Measurements from ENCODE around the gene QRICH1. TPM values are rescaled to one million over a fixed set of nuclear protein-coding genes. Genes with fewer than 3 reads are reported as not detected.

Gene QRICH1
- total and polyA plus RNA-seq, 2 donors, result 53.3 to 75.8 TPM

DNA sequence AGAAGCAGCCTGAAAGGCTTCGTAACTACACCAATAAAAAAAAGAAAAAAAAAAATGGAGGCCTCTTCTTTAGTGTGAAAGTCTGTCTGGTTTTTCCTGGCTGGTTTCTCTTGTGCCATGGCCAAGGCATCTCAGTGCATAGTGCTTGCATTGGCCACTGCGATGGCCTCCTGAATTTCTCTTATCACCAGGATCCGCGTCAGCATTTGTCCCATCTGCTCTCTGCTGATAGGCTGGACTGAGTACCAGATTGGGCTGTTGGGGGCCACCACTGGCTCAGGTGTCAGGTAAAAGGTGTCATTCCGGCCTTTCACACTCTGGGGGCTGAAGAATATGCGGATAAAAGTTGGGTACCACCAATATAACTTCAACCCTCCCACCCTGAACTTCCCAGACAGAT lies 63.5 kb downstream of the QRICH1 start:
- Histone ChIP-seq H3K4me1 (ENCODE audit: control insufficient read depth in 2 of 2, insufficient read depth in 2 of 2, low read length in 2 of 2) (peaks cover 7 to 16% of the 10 kb centered on the region in 2 donors), H3K27ac (ENCODE audit: low read depth in 1 of 2, low read length in 1 of 2) (no peak overlapping the region), H3K27me3 (ENCODE audit: control insufficient read depth in 2 of 2, insufficient read depth in 1 of 2, low read length in 1 of 2) (no peaks in the 10 kb centered on the region), H3K9me3 (ENCODE audit: control insufficient read depth in 2 of 2, insufficient read depth in 1 of 2, low read length in 1 of 2) (no peaks in the 10 kb centered on the region), H3K4me3 (ENCODE audit: low read length in 2 of 2) (no peak overlapping the region), H3K36me3 (ENCODE audit: control insufficient read depth in 2 of 2, insufficient read depth in 2 of 2, low read length in 1 of 2) (peaks cover 47 to 74% of the 10 kb centered on the region in 2 donors)
- no peak for DNase-seq (ENCODE audit: low read depth in 6 of 9, low spot score in 9 of 9)
- 98% methylated on average over 6 of the region's 6 CpGs for WGBS

DNA sequence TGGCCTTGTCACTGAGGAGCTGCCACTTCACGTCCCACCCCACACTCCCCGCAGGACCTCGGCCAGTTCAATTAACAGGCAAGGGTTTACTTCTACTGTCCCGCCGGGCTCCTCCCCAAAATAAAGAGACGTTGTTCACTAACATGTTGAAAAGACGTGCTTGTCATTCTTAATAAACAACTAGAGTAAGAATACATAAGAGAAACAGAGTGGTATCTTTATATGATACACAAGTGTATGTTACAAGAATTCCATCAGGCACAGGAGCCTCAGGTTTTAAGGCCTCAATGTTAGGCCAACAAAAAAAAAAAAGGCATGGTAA lies 64.3 kb downstream of the QRICH1 start:
- H3K4me1 ChIP-seq (ENCODE audit: control insufficient read depth in 2 of 2, insufficient read depth in 2 of 2, low read length in 2 of 2), result peaks cover 7 to 20% of the 10 kb centered on the region in 2 donors
- peaks cover 54 to 74% of the 10 kb centered on the region in 2 donors for H3K36me3 ChIP-seq (ENCODE audit: control insufficient read depth in 2 of 2, insufficient read depth in 2 of 2, low read length in 1 of 2)
- H3K27me3 ChIP-seq (ENCODE audit: control insufficient read depth in 2 of 2, insufficient read depth in 1 of 2, low read length in 1 of 2), result no peaks in the 10 kb centered on the region
- H3K27ac ChIP-seq (ENCODE audit: low read depth in 1 of 2, low read length in 1 of 2), result peak overlapping the region; percentile 48 to 75
- no peak overlapping the region for H3K4me3 ChIP-seq (ENCODE audit: low read length in 2 of 2)
- no peak for DNase-seq (ENCODE audit: low read depth in 6 of 9, low spot score in 9 of 9)
- no peaks in the 10 kb centered on the region for H3K9me3 ChIP-seq (ENCODE audit: control insufficient read depth in 2 of 2, insufficient read depth in 1 of 2, low read length in 1 of 2)
- WGBS, result 10% methylated on average over 7 of the region's 7 CpGs

DNA sequence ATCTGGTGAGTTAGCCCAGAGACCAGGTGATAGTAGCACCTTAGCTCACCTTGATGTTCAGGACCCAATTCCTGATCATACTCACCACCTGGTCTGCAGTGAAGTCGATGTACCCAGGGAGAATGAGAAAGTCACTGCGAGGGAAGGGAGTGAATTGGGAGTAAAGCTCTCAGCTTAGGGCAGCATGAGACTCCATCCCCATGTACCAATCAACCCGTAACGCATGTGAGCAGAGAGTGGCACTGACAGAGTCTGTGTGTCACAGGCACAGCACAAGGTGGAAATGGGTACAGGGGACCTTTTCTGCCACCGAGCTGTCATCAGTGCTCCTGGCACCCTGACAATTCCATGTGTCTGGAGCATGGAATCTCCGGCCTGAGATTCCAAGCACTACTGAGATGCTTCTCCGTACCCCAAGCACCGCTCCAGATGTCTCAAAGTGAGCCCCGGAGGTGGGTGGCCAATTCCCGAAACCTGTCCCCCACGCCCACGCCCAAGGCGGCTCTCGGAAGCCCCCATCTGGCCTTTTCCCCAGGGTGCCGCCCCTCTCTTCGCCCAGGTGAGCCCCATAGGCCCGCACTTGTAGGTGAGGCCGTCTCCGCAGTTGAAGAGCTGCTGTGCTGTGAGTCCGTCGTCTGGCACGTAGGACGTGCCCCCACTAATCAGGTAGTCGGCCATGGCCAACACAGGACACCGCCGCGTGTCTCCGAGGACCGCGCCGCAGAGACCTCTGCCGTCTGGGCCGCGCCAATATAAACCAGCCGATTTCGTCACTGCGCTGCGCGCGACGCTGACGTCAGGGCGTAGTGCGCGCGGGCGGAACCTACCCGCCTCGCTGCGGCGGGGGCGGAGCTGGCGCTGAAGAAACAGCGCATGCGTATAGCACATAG lies 65.0 kb downstream of the QRICH1 start, which contains the start of gene IMPDH2:
Gene IMPDH2, minus strand, starts transcription at position 726 of the 890 bp plus-strand sequence. Its CDS starts 48 bp downstream, at position 678.
- DNase-seq (ENCODE audit: low read depth in 6 of 9, low spot score in 9 of 9), result peak; percentile 86 to 97 (median 92)
- Histone ChIP-seq H3K4me3 (ENCODE audit: low read length in 2 of 2) (peak within 1 kb of the TSS; percentile 64 to 73), H3K4me1 (ENCODE audit: control insufficient read depth in 2 of 2, insufficient read depth in 2 of 2, low read length in 2 of 2) (peaks cover 7 to 20% of the 10 kb centered on the region in 2 donors), H3K27ac (ENCODE audit: low read depth in 1 of 2, low read length in 1 of 2) (peak within 1 kb of the TSS; percentile 75 to 92), H3K36me3 (ENCODE audit: control insufficient read depth in 2 of 2, insufficient read depth in 2 of 2, low read length in 1 of 2) (peaks cover 55 to 75% of the 10 kb centered on the region in 2 donors), H3K9me3 (ENCODE audit: control insufficient read depth in 2 of 2, insufficient read depth in 1 of 2, low read length in 1 of 2) (no peaks in the 10 kb centered on the region), H3K27me3 (ENCODE audit: control insufficient read depth in 2 of 2, insufficient read depth in 1 of 2, low read length in 1 of 2) (no peaks in the 10 kb centered on the region)
- WGBS, result 2% methylated on average over 55 of the region's 55 CpGs

DNA sequence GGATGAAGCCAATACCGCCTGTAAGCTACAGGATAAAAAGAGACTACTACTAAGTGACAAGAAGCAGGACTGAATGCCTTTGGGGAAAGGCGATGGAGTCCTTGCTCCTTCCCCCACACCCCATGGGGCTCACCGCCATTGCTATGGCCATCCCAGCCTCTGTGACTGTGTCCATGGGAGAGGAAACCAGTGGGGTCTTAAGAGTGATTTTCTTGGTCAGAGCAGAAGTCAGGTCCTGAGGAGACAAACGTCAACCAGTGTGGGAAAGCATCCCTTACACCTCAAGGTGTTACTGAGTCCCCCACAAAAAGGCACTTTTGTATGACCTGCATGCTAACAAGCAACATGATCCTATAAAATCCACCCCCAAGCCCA lies 65.6 kb downstream of the QRICH1 start:
- peaks cover 7 to 21% of the 10 kb centered on the region in 2 donors for H3K4me1 ChIP-seq (ENCODE audit: control insufficient read depth in 2 of 2, insufficient read depth in 2 of 2, low read length in 2 of 2)
- WGBS, result 91% methylated on average over 4 of the region's 4 CpGs
- H3K27ac ChIP-seq (ENCODE audit: low read depth in 1 of 2, low read length in 1 of 2), result peak overlapping the region in 1 of 2 donors; percentile 46
- H3K9me3 ChIP-seq (ENCODE audit: control insufficient read depth in 2 of 2, insufficient read depth in 1 of 2, low read length in 1 of 2), result no peaks in the 10 kb centered on the region
- DNase-seq (ENCODE audit: low read depth in 6 of 9, low spot score in 9 of 9), result no peak
- peaks cover 52 to 78% of the 10 kb centered on the region in 2 donors for H3K36me3 ChIP-seq (ENCODE audit: control insufficient read depth in 2 of 2, insufficient read depth in 2 of 2, low read length in 1 of 2)
- peak overlapping the region; percentile 64 to 73 for H3K4me3 ChIP-seq (ENCODE audit: low read length in 2 of 2)
- no peaks in the 10 kb centered on the region for H3K27me3 ChIP-seq (ENCODE audit: control insufficient read depth in 2 of 2, insufficient read depth in 1 of 2, low read length in 1 of 2)

DNA sequence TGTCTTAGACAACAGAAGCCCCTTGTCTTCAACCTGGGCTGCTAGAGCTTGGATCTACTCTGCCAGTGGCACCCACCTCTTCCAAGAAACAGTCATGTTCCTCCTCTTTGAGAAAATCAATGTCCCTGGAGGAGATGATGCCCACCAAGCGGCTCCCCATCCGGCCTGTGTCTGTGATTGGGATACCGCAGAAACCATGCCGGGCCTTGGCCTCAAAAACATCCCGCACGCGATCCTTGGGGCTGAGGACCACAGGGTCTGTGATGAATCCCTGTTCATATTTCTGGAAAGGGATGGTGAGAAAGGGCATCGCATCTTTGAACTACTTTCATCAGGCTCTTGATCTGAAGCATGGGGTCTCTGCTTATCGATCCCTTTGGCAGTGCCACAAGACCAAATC lies 66.2 kb downstream of the QRICH1 start:
- H3K4me3 ChIP-seq (ENCODE audit: low read length in 2 of 2), result no peak overlapping the region
- peaks cover 0 to under 1% of the 10 kb centered on the region in 2 donors for H3K9me3 ChIP-seq (ENCODE audit: control insufficient read depth in 2 of 2, insufficient read depth in 1 of 2, low read length in 1 of 2)
- peaks cover 48 to 78% of the 10 kb centered on the region in 2 donors for H3K36me3 ChIP-seq (ENCODE audit: control insufficient read depth in 2 of 2, insufficient read depth in 2 of 2, low read length in 1 of 2)
- no peak for DNase-seq (ENCODE audit: low read depth in 6 of 9, low spot score in 9 of 9)
- 98% methylated on average over 9 of the region's 9 CpGs for WGBS
- H3K27ac ChIP-seq (ENCODE audit: low read depth in 1 of 2, low read length in 1 of 2), result no peak overlapping the region
- peaks cover 11 to 28% of the 10 kb centered on the region in 2 donors for H3K4me1 ChIP-seq (ENCODE audit: control insufficient read depth in 2 of 2, insufficient read depth in 2 of 2, low read length in 2 of 2)
- no peaks in the 10 kb centered on the region for H3K27me3 ChIP-seq (ENCODE audit: control insufficient read depth in 2 of 2, insufficient read depth in 1 of 2, low read length in 1 of 2)

DNA sequence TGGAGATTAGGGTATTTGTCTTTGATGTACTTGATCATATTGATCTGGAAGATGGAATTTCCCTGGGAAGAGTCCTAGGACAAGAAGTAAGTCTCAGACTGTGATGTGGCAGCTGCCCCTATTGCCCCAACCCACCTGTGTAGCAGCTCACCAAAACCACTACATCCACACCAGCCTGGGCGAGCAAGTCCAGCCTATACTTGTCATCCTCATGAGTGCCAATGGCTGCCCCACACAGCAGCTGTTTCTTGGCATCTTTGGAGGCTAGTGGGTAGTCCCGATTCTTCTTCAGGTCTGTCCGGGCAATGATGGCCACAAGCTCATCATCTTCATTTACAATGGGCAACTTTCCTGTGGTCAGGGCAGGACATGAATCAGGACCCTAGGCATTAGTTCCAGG lies 67.3 kb downstream of the QRICH1 start:
- H3K4me3 ChIP-seq (ENCODE audit: low read length in 2 of 2), result no peak overlapping the region

DNA sequence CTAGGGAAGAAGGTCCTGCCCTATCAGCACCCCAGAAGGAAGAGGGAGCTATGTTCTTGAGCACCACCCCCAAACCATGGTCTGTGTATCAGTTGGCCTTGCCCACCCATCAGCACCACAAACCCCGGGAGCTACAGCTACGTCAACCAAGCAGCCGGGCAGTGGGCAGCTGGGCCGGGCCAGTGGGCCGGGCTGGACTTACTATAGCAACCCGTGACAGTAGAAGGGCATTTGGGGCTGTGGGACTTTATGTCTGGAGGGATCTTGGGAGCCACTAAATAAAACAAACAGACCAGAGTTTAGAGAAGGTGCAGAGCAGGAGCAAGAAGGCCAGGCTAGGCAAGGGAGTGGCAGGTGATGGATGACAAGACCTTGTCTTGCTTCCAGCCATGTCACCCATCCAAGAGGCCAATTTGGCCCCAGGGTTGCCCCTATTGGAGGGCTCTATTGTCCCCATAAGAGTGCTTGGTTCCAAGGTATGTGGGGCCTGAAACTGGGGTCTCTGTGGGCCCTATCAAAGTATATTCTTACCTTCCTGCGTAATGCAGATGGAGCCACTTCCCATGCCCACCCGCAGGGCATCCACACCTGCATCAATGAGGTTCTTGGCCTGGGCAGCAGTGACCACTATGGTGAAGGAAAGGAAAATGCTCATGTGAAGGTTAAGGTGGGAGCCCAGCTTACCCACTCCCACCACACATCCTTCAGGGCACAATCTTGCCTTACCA lies 67.9 kb downstream of the QRICH1 start:
- H3K4me1 ChIP-seq (ENCODE audit: control insufficient read depth in 2 of 2, insufficient read depth in 2 of 2, low read length in 2 of 2), result peaks cover 13 to 32% of the 10 kb centered on the region in 2 donors
- peaks cover 37 to 63% of the 10 kb centered on the region in 2 donors for H3K36me3 ChIP-seq (ENCODE audit: control insufficient read depth in 2 of 2, insufficient read depth in 2 of 2, low read length in 1 of 2)
- H3K4me3 ChIP-seq (ENCODE audit: low read length in 2 of 2), result no peak overlapping the region
- H3K27me3 ChIP-seq (ENCODE audit: control insufficient read depth in 2 of 2, insufficient read depth in 1 of 2, low read length in 1 of 2), result no peaks in the 10 kb centered on the region
- no peak overlapping the region for H3K27ac ChIP-seq (ENCODE audit: low read depth in 1 of 2, low read length in 1 of 2)
- WGBS, result 97% methylated on average over 8 of the region's 8 CpGs
- DNase-seq (ENCODE audit: low read depth in 6 of 9, low spot score in 9 of 9), result no peak
- H3K9me3 ChIP-seq (ENCODE audit: control insufficient read depth in 2 of 2, insufficient read depth in 1 of 2, low read length in 1 of 2), result peaks cover 0 to 8% of the 10 kb centered on the region in 2 donors

More for the DNA sequence above, 67.3 kb downstream of the QRICH1 start:
- Histone ChIP-seq H3K4me1 (ENCODE audit: control insufficient read depth in 2 of 2, insufficient read depth in 2 of 2, low read length in 2 of 2) (peaks cover 13 to 32% of the 10 kb centered on the region in 2 donors), H3K9me3 (ENCODE audit: control insufficient read depth in 2 of 2, insufficient read depth in 1 of 2, low read length in 1 of 2) (peaks cover 0 to 8% of the 10 kb centered on the region in 2 donors), H3K27me3 (ENCODE audit: control insufficient read depth in 2 of 2, insufficient read depth in 1 of 2, low read length in 1 of 2) (no peaks in the 10 kb centered on the region), H3K27ac (ENCODE audit: low read depth in 1 of 2, low read length in 1 of 2) (no peak overlapping the region), H3K36me3 (ENCODE audit: control insufficient read depth in 2 of 2, insufficient read depth in 2 of 2, low read length in 1 of 2) (peaks cover 42 to 68% of the 10 kb centered on the region in 2 donors)
- WGBS, result 97% methylated on average over 3 of the region's 3 CpGs
- DNase-seq (ENCODE audit: low read depth in 6 of 9, low spot score in 9 of 9), result no peak

DNA sequence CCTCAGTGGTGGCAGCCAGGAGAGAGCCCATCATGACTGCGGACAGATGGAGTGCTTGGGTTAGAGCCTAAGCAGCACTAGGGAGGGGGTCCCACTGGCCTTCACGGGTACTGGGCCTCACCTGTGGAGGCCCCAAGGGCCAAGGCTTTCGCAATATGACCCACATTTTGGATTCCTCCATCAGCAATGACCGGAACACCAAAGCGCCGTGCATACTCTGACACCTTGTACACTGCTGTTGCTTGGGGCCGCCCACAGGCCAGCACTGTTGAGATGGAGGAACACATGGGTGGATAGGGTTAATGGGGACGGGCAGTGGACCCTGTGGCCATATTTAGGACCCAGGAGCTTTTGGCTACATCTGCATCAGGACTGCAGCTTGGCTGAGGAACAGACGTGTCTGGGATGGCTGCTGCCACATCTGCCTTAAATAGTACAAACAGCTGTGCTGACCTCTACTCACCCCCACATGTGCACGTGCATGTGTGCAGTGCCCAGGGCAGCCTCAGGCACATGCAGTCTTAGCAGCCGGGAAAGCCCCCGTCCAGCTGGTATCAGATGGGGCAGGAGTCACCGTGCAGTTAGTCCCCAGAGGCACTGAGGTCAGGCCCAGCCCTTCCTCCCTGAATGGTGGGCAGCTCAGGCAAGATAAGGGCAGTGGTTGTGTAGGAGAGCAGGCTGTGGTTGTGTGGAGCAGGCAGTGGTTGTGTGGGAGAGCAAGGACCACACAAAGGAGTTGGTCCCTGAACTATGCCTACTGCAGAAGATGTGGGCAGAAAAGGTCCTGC lies 68.7 kb downstream of the QRICH1 start:
- no peak overlapping the region for H3K27ac ChIP-seq (ENCODE audit: low read depth in 1 of 2, low read length in 1 of 2)
- H3K27me3 ChIP-seq (ENCODE audit: control insufficient read depth in 2 of 2, insufficient read depth in 1 of 2, low read length in 1 of 2), result no peaks in the 10 kb centered on the region
- peaks cover 0 to 8% of the 10 kb centered on the region in 2 donors for H3K9me3 ChIP-seq (ENCODE audit: control insufficient read depth in 2 of 2, insufficient read depth in 1 of 2, low read length in 1 of 2)
- DNase-seq (ENCODE audit: low read depth in 6 of 9, low spot score in 9 of 9), result no peak
- H3K36me3 ChIP-seq (ENCODE audit: control insufficient read depth in 2 of 2, insufficient read depth in 2 of 2, low read length in 1 of 2), result peaks cover 34 to 56% of the 10 kb centered on the region in 2 donors
- 95% methylated on average over 13 of the region's 13 CpGs for WGBS
- H3K4me3 ChIP-seq (ENCODE audit: low read length in 2 of 2), result no peak overlapping the region
- peaks cover 13 to 36% of the 10 kb centered on the region in 2 donors for H3K4me1 ChIP-seq (ENCODE audit: control insufficient read depth in 2 of 2, insufficient read depth in 2 of 2, low read length in 2 of 2)
